GM23338 (cell line): ENCODE results near the gene CCDC6. TPM values are rescaled to one million over a fixed set of nuclear protein-coding genes. Genes with fewer than 3 reads are reported as not detected.
"Not testable (repeated sequence)": the region's sequence is repeated elsewhere in the genome, so short reads cannot be mapped to it uniquely, and the experiment has no call there.

Source experiments
- ATAC-seq: fragments of 200-7000 bp; cut with Tn5 transposase; 3 replicates; pipeline ENCODE4 v1.9.1; 2020
- DNase-seq: peaks from one replicate; pipeline ENCODE4 v3.0.0-alpha.2; 2015; ENCODE audit warnings: low spot score
- H2AFZ ChIP-seq: fragments of 200-600 bp; sonication (generic); 2 replicates; pipeline ENCODE4 v1.8.0; 2016; ENCODE audit warnings: antibody characterized with exemption, mild to moderate bottlenecking, moderate library complexity
- H3F3A ChIP-seq: fragments of 200-600 bp; sonication (generic); replicated peaks from 2 replicates; pipeline ENCODE4 v1.8.0; 2017; ENCODE audit warnings: antibody characterized with exemption, mixed run types, low read depth
- H3K27ac ChIP-seq: fragments of 200-600 bp; sonication (generic); 2 replicates; pipeline ENCODE4 v1.6.1; 2016; ENCODE audit warnings: low read depth
- H3K27me3 ChIP-seq: fragments of 200-600 bp; sonication (generic); 2 replicates; pipeline ENCODE4 v1.8.0; 2016; ENCODE audit warnings: mild to moderate bottlenecking, mixed run types, moderate library complexity; ENCODE audit not compliant: insufficient read depth
- H3K36me3 ChIP-seq: fragments of 200-600 bp; sonication (generic); 2 replicates; pipeline ENCODE4 v1.8.0; 2016; ENCODE audit warnings: mild to moderate bottlenecking; ENCODE audit not compliant: insufficient read depth
- H3K4me1 ChIP-seq: fragments of 200-600 bp; sonication (generic); 2 replicates; pipeline ENCODE4 v1.8.0; 2016; ENCODE audit warnings: mild to moderate bottlenecking, moderate library complexity; ENCODE audit not compliant: insufficient read depth
- H3K4me2 ChIP-seq: fragments of 200-600 bp; sonication (generic); 2 replicates; pipeline ENCODE4 v1.7.1; 2017; ENCODE audit warnings: mixed run types
- H3K4me3 ChIP-seq: fragments of 200-600 bp; sonication (generic); 2 replicates; pipeline ENCODE4 v1.6.1; 2016; ENCODE audit warnings: mixed run types
- H3K79me2 ChIP-seq: fragments of 200-600 bp; sonication (generic); replicated peaks from 2 replicates; pipeline ENCODE4 v1.8.0; 2017; ENCODE audit warnings: mild to moderate bottlenecking; ENCODE audit not compliant: insufficient read depth
- H3K9me2 ChIP-seq: fragments of 200-600 bp; sonication (generic); 2 replicates; pipeline ENCODE4 v1.8.0; 2017; ENCODE audit not compliant: insufficient read depth
- H4K20me1 ChIP-seq: fragments of 200-600 bp; sonication (generic); replicated peaks from 2 replicates; pipeline ENCODE4 v1.8.0; 2017; ENCODE audit warnings: mild to moderate bottlenecking; ENCODE audit not compliant: insufficient read depth
- H3K27ac Mint-ChIP-seq: 2 replicates; pipeline ENCODE4 v1.8.0; 2020; ENCODE audit warnings: inconsistent platforms, mild to moderate bottlenecking, moderate library complexity, mixed read lengths
- H3K27me3 Mint-ChIP-seq: 3 replicates; pipeline ENCODE4 v1.8.0; 2022; ENCODE audit warnings: low read depth, mild to moderate bottlenecking, moderate library complexity, mixed read lengths, inconsistent platforms; ENCODE audit not compliant: insufficient read depth, poor library complexity
- H3K36me3 Mint-ChIP-seq: 3 replicates; pipeline ENCODE4 v1.8.0; 2021; ENCODE audit warnings: low read depth, mild to moderate bottlenecking, inconsistent platforms, moderate library complexity, mixed read lengths
- H3K4me1 Mint-ChIP-seq: 3 replicates; pipeline ENCODE4 v1.8.0; 2020; ENCODE audit warnings: mild to moderate bottlenecking, inconsistent platforms, mixed read lengths
- H3K4me3 Mint-ChIP-seq: 3 replicates; pipeline ENCODE4 v1.8.0; 2021; ENCODE audit warnings: moderate library complexity, mild to moderate bottlenecking, inconsistent platforms, mixed read lengths
- H3K9me3 Mint-ChIP-seq: 3 replicates; pipeline ENCODE4 v1.8.0; 2020; ENCODE audit warnings: moderate library complexity, mild to moderate bottlenecking, inconsistent platforms, mixed read lengths
- CREB1 ChIP-seq: fragments of 250-450 bp; sonication (Bioruptor Pico); IDR thresholded peaks from 2 replicates; pipeline ENCODE4 v1.5.0; 2020; ENCODE audit warnings: low read depth, mild to moderate bottlenecking, moderate library complexity
- JUNB ChIP-seq: IDR thresholded peaks from one replicate; pipeline ENCODE4 v1.6.1; 2016; ENCODE audit warnings: antibody characterized with exemption; ENCODE audit not compliant: unreplicated experiment
- NANOG ChIP-seq: IDR thresholded peaks from 2 replicates; pipeline ENCODE4 v1.6.1; 2016; ENCODE audit warnings: antibody characterized with exemption, borderline replicate concordance
- STAT1 ChIP-seq: IDR thresholded peaks from one replicate; pipeline ENCODE4 v1.6.1; 2016; ENCODE audit warnings: antibody characterized with exemption; ENCODE audit not compliant: unreplicated experiment
- ZNF331 ChIP-seq: fragments of 250-450 bp; sonication (Bioruptor Pico); IDR thresholded peaks from 2 replicates; pipeline ENCODE4 v1.5.0; 2020; ENCODE audit warnings: low read depth, mild to moderate bottlenecking, moderate library complexity
- polyA plus RNA-seq: library from polyadenylated mRNA; unstranded; fragments of >200 nt; fragmentation: Nextera tagmentation; extraction: Ambion mirVana; gene quantifications from 2 replicates; pipeline ENCODE4 v1.2.1, GENCODE V29; 2016
- total RNA-seq: library from RNA; depleted of rRNA; stranded (reverse); fragments of >200 nt; shearing (Covaris generic); gene quantifications from 2 replicates; pipeline ENCODE4 v1.2.3, GENCODE V29; 2014
- TF ChIP-seq, protein P1 (sequence below): IDR thresholded peaks from 2 replicates; pipeline ENCODE4 v1.6.1; 2016; ENCODE audit warnings: antibody characterized with exemption
- TF ChIP-seq, protein P2 (sequence below): IDR thresholded peaks from one replicate; pipeline ENCODE4 v1.6.1; 2018; ENCODE audit warnings: antibody characterized with exemption; ENCODE audit not compliant: unreplicated experiment

Gene CCDC6
- total and polyA plus RNA-seq, 2 experiments from 2014 or later, result 32.5 to 66.9 TPM

DNA sequence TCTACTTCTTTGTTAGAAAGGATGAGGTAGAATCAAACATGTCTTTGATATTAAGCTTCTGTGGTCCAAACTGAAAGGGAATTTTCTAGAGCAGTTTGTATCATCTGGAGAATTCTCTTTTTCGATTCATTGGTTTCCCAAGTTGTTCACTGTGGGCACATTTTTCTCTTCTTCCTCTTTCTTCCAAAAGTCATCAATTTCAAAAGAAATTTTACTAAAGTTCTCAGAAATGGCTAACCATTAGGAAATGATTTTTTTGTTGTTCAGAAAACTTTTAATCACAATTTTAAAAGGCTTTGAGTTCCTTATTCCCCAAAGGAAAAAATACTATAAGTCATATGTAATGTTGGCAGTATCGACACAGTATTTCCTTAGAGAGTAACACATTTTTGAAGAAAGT lies 28.3 kb upstream of the CCDC6 start:
- Mint-ChIP-seq H3K4me1 (peaks cover 18% of the 10 kb centered on the region; the same call in 2 of the 3 replicates), H3K36me3 (no peaks in the 10 kb centered on the region), H3K27me3 (peaks cover 3% of the 10 kb centered on the region), H3K4me3 (no peak overlapping the region), H3K9me3 (no peaks in the 10 kb centered on the region; the same call in 2 of the 3 replicates), H3K27ac (no peak overlapping the region)
- H3K27ac ChIP-seq, result no peak overlapping the region
- H3K4me2 ChIP-seq, result no peak overlapping the region
- no peaks in the 10 kb centered on the region for H3K9me2 ChIP-seq
- H3K36me3 ChIP-seq, result no peaks in the 10 kb centered on the region
- peaks cover 20% of the 10 kb centered on the region for H3K4me1 ChIP-seq
- H3K4me3 ChIP-seq, result no peak overlapping the region
- H4K20me1 ChIP-seq, result no peaks in the 10 kb centered on the region
- no peaks in the 10 kb centered on the region for H3K79me2 ChIP-seq
- H3K27me3 ChIP-seq, result no peaks in the 10 kb centered on the region
- no peak for ATAC-seq
- 0 out of 2 replicates have a peak overlapping the region, but pooled peaks have one; percentile 15 for H2AFZ ChIP-seq
- H3F3A ChIP-seq, result no peaks in the 10 kb centered on the region
- DNase-seq, result no peak
- TF ChIP-seq, protein P1, sequence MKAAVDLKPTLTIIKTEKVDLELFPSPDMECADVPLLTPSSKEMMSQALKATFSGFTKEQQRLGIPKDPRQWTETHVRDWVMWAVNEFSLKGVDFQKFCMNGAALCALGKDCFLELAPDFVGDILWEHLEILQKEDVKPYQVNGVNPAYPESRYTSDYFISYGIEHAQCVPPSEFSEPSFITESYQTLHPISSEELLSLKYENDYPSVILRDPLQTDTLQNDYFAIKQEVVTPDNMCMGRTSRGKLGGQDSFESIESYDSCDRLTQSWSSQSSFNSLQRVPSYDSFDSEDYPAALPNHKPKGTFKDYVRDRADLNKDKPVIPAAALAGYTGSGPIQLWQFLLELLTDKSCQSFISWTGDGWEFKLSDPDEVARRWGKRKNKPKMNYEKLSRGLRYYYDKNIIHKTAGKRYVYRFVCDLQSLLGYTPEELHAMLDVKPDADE, result no peak
- TF ChIP-seq, protein P2, sequence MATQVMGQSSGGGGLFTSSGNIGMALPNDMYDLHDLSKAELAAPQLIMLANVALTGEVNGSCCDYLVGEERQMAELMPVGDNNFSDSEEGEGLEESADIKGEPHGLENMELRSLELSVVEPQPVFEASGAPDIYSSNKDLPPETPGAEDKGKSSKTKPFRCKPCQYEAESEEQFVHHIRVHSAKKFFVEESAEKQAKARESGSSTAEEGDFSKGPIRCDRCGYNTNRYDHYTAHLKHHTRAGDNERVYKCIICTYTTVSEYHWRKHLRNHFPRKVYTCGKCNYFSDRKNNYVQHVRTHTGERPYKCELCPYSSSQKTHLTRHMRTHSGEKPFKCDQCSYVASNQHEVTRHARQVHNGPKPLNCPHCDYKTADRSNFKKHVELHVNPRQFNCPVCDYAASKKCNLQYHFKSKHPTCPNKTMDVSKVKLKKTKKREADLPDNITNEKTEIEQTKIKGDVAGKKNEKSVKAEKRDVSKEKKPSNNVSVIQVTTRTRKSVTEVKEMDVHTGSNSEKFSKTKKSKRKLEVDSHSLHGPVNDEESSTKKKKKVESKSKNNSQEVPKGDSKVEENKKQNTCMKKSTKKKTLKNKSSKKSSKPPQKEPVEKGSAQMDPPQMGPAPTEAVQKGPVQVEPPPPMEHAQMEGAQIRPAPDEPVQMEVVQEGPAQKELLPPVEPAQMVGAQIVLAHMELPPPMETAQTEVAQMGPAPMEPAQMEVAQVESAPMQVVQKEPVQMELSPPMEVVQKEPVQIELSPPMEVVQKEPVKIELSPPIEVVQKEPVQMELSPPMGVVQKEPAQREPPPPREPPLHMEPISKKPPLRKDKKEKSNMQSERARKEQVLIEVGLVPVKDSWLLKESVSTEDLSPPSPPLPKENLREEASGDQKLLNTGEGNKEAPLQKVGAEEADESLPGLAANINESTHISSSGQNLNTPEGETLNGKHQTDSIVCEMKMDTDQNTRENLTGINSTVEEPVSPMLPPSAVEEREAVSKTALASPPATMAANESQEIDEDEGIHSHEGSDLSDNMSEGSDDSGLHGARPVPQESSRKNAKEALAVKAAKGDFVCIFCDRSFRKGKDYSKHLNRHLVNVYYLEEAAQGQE, result no peak
- TF ChIP-seq CREB1 (CRISPR knock-in tag), result no peak
- TF ChIP-seq JUNB, result no peak
- TF ChIP-seq STAT1, result no peak
- no peak for TF ChIP-seq ZNF331 (CRISPR knock-in tag)
- TF ChIP-seq NANOG, result no peak

DNA sequence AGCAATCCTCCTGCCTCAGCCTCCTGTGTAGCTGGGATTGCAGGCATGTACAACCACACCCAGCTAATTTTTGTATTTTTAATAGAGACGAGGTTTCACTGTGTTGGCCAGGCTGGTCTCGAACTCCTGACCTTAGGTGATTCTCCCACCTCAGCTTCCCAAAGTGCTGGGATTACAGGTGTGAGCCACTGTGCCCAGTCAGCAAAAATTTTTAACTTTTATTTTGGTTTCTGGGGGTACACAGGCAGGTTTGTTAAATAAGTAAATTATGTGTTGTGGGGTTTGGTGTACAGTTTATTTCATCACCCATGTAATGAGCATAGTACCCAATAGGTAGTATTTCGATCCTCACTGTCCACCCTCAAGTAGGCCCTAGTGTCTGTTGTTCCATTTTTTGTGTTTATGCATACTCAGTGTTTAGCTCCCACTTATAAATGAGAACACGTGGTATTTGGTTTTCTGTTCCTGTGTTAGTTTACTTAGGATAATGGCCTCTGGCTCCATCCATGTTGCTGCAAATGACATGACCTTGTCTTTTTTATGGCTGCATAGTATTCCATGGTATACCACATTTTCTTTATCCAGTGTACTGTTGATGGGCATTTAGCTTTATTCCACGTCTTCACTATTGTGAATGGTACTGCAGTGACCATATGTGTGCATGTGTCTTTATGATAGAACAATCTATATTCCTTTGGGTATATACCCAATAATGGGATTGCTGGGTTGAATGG lies 24.6 kb upstream of the CCDC6 start:
- H3K36me3 Mint-ChIP-seq, H3K4me3 Mint-ChIP-seq: not testable (repeated sequence)

More for the DNA sequence above, 24.6 kb upstream of the CCDC6 start:
- not testable (repeated sequence) for H3K27ac Mint-ChIP-seq, H3K36me3 ChIP-seq, H3K27me3 Mint-ChIP-seq, H3K4me3 ChIP-seq, H3K27me3 ChIP-seq, H3K4me1 ChIP-seq, H3K27ac ChIP-seq, H3K4me2 ChIP-seq, H3K79me2 ChIP-seq, DNase-seq, H3K4me1 Mint-ChIP-seq, H3F3A ChIP-seq, H4K20me1 ChIP-seq, H3K9me2 ChIP-seq, H2AFZ ChIP-seq, H3K9me3 Mint-ChIP-seq, ATAC-seq
